Iris pigment epithelial cell (primary cell): ENCODE measurements around the gene SESN1.
"Not testable (repeated sequence)": the region's sequence is repeated elsewhere in the genome, so short reads cannot be mapped to it uniquely, and the experiment has no call there.

Experiments
- DNase-seq: peaks from one replicate; pipeline ENCODE4 v3.0.0-alpha.2; 2011; ENCODE audit warnings: low read depth

Gene SESN1

GRCh38 chr6:109095036-109095834 is 589 bp upstream of the SESN1 start, which contains the start of gene CEP57L1:
Gene CEP57L1 (plus strand): TSS chr6:109095507. CDS start chr6:109145222, 49,715 bp downstream.
- DNase-seq = peak; percentile 98

GRCh38 chr6:109093732-109094415 is 772 bp downstream of the SESN1 start:
- DNase-seq = peak; percentile 16

GRCh38 chr6:109092074-109092473 is 2.6 kb downstream of the SESN1 start:
- DNase-seq = no peak

GRCh38 chr6:109091314-109092024 is 3.2 kb downstream of the SESN1 start:
- DNase-seq = peak; percentile 33

GRCh38 chr6:109088995-109089394 is 5.7 kb downstream of the SESN1 start:
- DNase-seq = no peak

GRCh38 chr6:109087661-109088264 is 6.9 kb downstream of the SESN1 start:
- no peak for DNase-seq

GRCh38 chr6:109084146-109084545 is 10.5 kb downstream of the SESN1 start:
- not testable (repeated sequence) for DNase-seq

GRCh38 chr6:109083657-109084056 is 11.0 kb downstream of the SESN1 start:
- no peak for DNase-seq

GRCh38 chr6:109082188-109082577 is 12.5 kb downstream of the SESN1 start:
- peak; percentile 95 for DNase-seq

- no peak for DNase-seq
Measured at GRCh38 chr6:109081516-109082187, 13.0 kb downstream of the SESN1 start.

- DNase-seq = no peak
Measured at GRCh38 chr6:109081026-109081425, 13.6 kb downstream of the SESN1 start.

- no peak for DNase-seq
Measured at GRCh38 chr6:109079981-109080380, 14.7 kb downstream of the SESN1 start.

- DNase-seq = no peak
Measured at GRCh38 chr6:109076377-109076776, 18.3 kb downstream of the SESN1 start.

GRCh38 chr6:109075934-109076333 is 18.7 kb downstream of the SESN1 start:
- peak; percentile 38 for DNase-seq

GRCh38 chr6:109074133-109074415 is 20.6 kb downstream of the SESN1 start:
- no peak for DNase-seq

GRCh38 chr6:109073344-109074132 is 21.1 kb downstream of the SESN1 start:
- DNase-seq = peak; percentile 79

GRCh38 chr6:109071125-109071917 is 23.3 kb downstream of the SESN1 start:
- DNase-seq = peak; percentile 31

GRCh38 chr6:109069746-109070145 is 24.9 kb downstream of the SESN1 start:
- DNase-seq = no peak

- no peak for DNase-seq
Measured at GRCh38 chr6:109062767-109063352, 31.8 kb downstream of the SESN1 start.

- no peak for DNase-seq
Measured at GRCh38 chr6:109062216-109062615, 32.4 kb downstream of the SESN1 start.
